NB4 (cell line): Measurements from ENCODE around the gene TGM4.
"Not testable (repeated sequence)": the region's sequence is repeated elsewhere in the genome, so short reads cannot be mapped to it uniquely, and the experiment has no call there.

ENCODE experiments used
- MYC ChIP-seq: IDR thresholded peaks from 2 replicates; pipeline ENCODE4 v1.6.1; 2011; ENCODE audit warnings: low read depth, low read length
- POLR2A ChIP-seq: IDR thresholded peaks from 2 replicates; pipeline ENCODE4 v1.6.1; 2011; ENCODE audit warnings: mild to moderate bottlenecking; ENCODE audit not compliant: insufficient read length; ENCODE audit errors: extremely low read depth
- TF ChIP-seq, protein P1 (sequence below): IDR thresholded peaks from 2 replicates; pipeline ENCODE4 v1.6.1; 2011; ENCODE audit warnings: low read depth, low read length
- TF ChIP-seq, protein P2 (sequence below): IDR thresholded peaks from one replicate; pipeline ENCODE4 v1.5.1; 2012; ENCODE audit warnings: low read depth, low read length

DNA sequence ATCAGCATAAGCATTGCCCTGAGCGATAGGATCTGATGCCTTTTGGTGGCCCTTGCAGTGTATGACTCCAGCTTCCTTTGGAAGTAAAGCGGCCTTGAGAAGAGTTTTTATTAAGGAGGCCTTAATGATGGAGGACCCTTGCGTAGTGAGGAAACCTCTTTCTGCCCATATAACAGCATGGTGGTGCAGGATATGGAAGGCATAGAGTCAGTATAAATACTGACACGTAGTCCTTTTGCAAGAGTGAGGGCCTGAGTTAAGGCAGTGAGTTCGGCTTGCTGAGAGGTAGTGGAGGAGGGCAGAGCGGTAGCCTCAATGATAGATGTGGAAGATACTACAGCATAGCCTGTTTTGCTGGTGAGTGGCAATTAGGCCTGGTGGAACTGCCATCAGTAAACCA, 17.7 kb upstream of the TGM4 start:
- TF ChIP-seq POLR2A, MYC: not testable (repeated sequence)
- TF ChIP-seq, protein P1, sequence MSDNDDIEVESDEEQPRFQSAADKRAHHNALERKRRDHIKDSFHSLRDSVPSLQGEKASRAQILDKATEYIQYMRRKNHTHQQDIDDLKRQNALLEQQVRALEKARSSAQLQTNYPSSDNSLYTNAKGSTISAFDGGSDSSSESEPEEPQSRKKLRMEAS, result not testable (repeated sequence)
- TF ChIP-seq, protein P2, sequence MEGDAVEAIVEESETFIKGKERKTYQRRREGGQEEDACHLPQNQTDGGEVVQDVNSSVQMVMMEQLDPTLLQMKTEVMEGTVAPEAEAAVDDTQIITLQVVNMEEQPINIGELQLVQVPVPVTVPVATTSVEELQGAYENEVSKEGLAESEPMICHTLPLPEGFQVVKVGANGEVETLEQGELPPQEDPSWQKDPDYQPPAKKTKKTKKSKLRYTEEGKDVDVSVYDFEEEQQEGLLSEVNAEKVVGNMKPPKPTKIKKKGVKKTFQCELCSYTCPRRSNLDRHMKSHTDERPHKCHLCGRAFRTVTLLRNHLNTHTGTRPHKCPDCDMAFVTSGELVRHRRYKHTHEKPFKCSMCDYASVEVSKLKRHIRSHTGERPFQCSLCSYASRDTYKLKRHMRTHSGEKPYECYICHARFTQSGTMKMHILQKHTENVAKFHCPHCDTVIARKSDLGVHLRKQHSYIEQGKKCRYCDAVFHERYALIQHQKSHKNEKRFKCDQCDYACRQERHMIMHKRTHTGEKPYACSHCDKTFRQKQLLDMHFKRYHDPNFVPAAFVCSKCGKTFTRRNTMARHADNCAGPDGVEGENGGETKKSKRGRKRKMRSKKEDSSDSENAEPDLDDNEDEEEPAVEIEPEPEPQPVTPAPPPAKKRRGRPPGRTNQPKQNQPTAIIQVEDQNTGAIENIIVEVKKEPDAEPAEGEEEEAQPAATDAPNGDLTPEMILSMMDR, result not testable (repeated sequence)
